SK-N-MC (cell line): ENCODE measurements around the gene CYP21A2.
"Not testable (repeated sequence)": the region's sequence is repeated elsewhere in the genome, so short reads cannot be mapped to it uniquely, and the experiment has no call there.

Source experiments
- EZH2 ChIP-seq: fragments of 200-600 bp; sonication (generic); IDR thresholded peaks from one replicate; pipeline ENCODE4 v1.6.1; 2017; ENCODE audit warnings: antibody characterized with exemption
- FOXP2 ChIP-seq: optimal IDR thresholded peaks from 2 replicates; pipeline ENCODE3; 2011; ENCODE audit warnings: mild to moderate bottlenecking, moderate library complexity; ENCODE audit not compliant: insufficient read depth; ENCODE audit errors: extremely low read length, control extremely low read depth
- POLR2AphosphoS5 ChIP-seq: IDR thresholded peaks from 2 replicates; pipeline ENCODE4 v1.6.1; 2012; ENCODE audit warnings: mild to moderate bottlenecking, low read depth, low read length, borderline replicate concordance

DNA sequence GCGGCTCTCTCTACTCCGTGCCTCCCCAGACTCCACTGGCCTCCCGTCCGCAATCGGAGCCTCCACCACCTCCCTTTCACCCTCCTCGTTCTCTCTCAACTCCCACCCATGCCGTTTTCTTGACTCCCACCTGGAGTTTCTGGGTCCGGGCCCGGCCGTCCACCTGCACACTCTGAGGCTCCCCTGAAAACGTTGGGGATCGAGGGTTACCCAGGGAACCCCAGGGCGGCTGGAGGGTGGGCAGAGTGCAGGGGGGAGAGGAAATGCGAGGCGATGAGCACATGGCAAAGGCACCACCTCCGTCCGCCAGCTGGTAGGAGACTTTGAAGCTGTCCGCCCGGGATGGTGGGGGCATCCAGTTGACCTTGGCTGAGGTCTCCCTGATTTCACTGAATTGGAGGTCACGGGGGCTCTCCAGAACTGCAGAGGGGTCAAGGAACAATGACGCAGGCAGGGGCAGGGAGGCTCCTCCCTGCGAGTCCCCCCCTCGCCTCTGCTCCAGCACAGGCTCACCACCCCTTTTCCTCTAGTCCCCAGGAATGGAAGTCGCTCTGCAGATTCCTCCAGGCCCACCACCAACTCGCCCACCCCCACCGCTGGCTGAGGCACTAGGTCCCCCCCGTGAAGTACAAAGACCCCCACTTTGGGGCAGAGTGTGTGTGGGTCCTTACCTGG, 27.2 kb upstream of the CYP21A2 start:
- not testable (repeated sequence) for TF ChIP-seq POLR2AphosphoS5, EZH2, FOXP2
